Stimulated activated CD4-positive, alpha-beta T cell treated with anti-CD3 and anti-CD28 coated beads, Interleukin-2, amount 100 ng/mL, for 48 hours (primary cell): ENCODE results near the gene MRPL55.

Source experiments
- DNase-seq, 2 donors: peaks; one replicate each; pipeline ENCODE4 v3.0.0-alpha.2; 2020

Gene MRPL55

DNA sequence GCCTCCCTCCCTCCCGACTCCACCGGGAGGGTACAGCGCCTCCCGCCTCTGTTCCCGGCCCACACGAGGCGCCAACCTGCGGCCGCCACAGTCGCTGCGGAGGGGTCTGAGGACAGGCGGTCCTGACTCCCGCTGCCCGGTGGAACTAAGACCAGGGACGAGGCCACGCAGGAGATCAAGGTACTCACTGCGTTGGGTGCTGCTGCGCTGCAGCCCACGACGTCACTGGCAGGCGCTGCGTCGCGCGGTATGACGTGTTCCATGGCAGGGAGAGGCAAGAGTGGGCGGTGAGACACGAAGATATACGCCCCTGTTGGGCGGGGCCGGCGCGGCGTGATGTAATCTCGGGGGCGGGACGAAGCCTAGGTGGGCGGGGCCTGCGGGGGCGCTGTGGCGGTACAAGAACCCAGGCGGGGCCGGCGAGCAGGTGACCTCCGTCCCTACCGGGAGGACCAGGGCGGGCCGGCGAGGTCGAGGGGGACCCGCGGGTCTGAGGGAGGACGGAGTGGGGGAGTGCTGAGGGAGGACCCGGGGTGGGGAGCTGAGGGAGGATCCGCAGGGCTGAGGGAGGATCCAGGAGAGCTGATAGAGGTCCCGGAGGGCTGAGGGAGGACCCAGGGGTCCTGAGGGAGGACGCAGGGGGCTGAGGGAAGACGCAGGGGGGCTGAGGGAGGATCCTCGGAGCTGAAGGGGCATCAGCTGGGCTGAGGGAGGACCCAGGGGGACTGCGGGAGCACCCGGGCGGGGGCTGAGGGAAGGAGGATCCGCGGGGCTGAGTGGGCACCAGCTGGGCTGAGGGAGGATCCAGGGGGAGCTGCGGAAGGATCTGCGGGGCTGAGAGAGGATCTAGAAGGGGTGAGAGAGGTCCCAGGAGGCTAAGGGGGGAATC is at the start of gene MRPL55:
MRPL55 (minus strand) TSS at position 227 of the 889 bp plus-strand sequence. CDS start 1,039 bp downstream, outside the sequence.
- peak; percentile 99 to 100 for DNase-seq

DNA sequence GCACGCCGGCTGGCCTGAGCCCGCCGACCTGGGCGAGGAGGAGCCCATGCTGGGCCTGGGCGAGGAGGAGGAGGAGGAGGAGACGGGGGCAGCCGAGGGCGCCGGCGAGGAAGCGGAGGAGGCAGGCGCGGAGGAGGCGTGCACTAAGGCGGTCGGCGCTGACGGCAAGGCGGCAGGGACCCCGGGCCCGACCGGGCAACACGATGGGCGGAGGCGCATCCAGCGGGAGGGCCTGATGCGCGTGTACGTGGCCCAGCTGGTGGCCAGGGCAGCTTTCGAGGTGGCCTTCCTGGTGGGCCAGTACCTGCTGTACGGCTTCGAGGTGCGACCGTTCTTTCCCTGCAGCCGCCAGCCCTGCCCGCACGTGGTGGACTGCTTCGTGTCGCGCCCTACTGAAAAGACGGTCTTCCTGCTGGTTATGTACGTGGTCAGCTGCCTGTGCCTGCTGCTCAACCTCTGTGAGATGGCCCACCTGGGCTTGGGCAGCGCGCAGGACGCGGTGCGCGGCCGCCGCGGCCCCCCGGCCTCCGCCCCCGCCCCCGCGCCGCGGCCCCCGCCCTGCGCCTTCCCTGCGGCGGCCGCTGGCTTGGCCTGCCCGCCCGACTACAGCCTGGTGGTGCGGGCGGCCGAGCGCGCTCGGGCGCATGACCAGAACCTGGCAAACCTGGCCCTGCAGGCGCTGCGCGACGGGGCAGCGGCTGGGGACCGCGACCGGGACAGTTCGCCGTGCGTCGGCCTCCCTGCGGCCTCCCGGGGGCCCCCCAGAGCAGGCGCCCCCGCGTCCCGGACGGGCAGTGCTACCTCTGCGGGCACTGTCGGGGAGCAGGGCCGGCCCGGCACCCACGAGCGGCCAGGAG is 49.3 kb upstream of the MRPL55 start:
- no peak for DNase-seq

DNA sequence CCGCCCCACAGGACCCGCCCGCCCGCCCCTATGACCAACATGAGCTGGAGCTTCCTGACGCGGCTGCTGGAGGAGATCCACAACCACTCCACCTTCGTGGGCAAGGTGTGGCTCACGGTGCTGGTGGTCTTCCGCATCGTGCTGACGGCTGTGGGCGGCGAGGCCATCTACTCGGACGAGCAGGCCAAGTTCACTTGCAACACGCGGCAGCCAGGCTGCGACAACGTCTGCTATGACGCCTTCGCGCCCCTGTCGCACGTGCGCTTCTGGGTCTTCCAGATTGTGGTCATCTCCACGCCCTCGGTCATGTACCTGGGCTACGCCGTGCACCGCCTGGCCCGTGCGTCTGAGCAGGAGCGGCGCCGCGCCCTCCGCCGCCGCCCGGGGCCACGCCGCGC is 48.6 kb upstream of the MRPL55 start:
- DNase-seq: no peak

DNA sequence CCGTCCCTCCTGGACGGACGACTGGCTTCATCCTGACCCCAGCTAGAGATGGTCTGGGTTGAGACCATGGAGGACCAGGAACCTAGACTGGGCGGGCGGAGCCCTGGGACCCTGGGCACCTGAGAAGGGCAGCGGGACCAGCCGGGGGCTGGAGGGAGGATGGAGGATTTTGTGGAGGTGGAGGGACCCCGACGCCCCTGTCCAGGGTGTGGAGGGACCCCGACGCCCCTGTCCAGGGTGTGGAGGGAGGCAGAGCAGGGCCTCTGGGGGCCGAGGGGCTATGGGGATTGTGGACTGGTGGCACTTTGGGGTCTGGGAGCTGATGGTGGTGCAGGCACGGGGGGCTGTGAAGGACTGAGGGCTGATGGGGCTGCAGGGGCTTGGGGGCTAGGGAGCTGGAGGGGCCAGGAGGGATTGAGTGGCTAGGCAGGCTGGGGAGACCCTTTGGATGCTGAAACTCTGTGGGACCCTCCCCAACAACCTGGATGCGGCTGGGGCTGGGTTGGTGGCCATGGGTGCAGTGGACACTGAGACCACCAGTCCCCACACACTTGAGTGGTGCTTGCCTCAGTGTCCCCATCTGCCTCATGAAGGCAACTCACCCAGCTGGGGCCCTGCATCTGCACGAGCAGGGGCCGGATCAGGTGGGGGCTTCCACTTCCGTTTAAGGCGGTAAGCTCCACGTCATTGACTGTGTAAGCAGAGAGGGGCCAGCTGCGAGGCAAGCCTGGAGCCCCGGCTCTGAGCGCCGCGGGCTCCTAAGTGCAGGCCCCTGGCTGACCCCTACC is 48.0 kb upstream of the MRPL55 start:
- no peak for DNase-seq

DNA sequence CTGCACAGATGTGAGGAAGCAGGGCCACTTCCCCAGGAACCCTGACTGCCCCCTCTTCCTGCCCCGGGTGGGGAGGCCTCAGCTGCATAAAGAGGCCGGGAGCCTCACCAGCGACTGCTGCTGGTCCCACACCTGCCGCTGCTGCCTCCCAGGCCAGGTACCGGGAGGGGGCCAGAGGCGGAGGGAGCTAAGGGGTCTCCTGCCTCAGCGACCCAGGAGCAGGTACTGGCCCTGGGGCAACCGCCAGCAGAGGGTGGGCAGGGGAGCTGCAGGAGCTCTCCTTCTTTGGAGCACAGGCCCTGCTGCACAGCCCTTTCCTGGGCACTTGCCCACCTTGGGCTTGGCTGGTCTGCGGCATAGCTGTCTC is 47.4 kb upstream of the MRPL55 start:
- no peak for DNase-seq

DNA sequence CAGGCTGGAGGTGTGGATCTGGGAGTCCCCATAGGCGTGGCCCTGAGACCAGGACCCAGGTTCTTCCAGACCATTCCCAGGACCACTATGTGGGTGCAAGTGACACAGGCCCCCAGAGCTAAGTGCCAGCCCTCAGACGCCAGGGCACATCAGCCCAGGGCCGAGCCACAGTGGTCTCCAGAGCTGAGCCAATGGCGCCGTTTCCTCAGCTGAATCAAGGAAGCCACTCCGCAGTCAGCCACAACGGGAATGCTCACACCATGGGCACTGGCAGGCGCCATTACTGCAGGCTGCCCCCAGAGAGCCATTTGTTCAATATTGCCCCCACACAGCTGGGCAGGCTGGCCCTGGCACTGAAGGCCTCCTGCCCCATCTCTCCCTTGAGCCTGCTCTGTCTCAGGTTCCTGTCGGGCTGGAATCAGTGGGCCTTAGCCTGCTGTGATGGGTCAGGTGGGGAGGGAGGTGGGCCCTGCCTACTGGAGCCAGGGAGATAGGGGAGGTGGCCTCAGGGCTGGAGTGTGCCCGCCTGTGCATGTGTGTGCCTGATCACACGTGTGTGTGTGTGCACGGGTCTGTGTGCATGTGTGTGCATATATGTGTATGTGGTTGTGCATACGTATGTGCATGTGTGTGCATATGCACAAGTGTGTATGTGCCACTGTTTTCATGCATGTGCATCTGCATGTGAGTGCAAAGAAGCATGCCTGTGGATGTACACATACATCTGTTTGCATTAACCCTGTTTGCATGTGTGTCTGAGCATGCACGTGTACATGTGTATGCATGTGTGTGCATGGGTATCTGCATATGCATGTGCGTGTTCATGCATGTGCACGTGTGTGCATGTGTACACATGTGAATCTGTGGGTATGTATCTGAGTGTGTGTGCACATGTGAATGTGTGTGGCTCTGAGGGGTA is 46.8 kb upstream of the MRPL55 start:
- DNase-seq: no peak

DNA sequence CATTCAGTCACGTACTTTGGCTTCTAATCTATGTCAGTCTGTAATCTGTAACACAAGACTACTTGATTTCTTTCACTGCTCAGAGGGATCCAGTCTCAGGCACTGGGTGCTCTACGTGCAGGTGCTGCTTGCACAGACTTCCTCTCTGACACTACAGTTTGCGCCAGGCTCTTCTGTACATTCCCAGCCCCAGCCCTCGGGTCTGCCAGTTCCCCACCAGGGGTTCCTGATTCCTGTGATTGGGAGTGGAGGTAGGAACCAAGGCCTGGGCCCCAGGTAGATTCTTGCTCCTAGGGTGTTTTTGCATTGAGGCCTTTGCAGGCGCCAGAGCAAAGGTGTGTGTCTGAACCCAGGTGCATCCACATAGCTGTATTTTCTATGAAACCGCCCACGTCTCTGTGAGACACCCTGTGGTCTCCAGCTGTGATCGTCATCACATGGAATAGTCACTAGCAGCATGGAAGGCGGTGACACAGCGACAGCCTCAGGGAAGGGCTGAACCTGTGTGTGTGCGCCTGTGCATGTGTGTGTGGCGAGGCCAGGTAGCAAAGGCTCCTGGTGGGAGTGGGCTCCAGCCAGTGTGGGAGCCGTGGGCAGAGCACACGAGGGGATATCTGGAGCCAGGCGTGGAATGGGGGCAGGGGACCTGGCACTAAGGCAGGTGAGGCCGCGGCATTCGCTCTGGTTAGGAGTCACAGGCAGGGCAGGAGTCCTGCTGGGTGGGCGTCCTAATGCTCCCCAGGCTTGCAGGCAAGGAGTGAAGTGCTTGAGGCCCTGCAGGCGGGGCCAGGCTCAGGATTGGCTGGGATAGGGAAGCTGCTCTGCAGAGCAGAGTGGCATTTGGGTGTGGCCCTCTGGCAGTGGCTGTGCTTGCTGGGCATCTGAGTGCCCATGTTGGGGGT is 45.8 kb upstream of the MRPL55 start:
- no peak for DNase-seq

DNA sequence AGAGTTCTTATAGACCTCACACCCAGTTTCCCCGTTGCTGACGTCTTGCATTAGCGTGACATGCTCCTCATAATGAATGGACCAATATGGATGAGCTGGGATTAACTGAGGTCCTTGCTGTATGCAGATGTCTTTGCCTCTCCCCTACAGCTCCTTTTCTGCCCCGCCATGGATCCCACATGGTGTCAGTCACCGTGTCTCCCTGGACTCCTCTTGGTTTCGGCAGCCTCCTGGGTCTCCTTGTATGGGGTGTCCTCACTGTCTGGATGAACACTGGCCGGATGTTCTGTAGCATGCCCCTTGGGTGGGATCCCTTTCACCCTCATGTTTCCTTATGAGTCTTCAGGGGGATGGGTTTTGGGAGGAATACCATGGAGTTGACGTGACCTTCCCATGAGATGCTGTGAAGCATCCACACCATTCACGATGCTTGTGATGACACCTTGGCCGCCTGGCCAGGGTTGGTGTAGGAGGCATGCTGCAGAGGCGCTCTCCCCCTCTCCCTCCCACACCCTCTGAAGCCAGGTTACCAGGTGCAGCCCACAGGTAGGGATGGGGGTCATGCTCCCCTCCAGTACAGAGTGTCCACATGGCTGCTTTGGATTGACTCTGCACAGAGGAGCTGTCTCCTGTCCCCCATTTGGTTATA is 45.0 kb upstream of the MRPL55 start:
- no peak for DNase-seq

DNA sequence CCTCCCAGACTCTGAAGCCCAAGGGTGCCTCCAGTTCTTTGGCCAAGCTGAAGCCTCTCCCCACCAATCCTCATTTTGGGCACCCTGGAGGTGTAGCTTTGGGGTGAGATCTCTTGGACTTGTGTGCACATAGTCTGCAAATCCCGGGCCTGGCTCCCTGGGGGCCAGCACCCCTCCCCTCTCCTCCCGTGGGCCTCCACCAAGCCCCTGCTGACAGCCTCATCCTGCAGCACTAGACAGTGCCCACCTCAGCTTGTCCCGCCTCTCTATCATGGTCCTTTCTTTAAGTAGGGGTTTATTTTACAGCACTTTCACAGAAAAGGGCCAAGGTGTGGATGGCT is 43.8 kb upstream of the MRPL55 start:
- no peak for DNase-seq

DNA sequence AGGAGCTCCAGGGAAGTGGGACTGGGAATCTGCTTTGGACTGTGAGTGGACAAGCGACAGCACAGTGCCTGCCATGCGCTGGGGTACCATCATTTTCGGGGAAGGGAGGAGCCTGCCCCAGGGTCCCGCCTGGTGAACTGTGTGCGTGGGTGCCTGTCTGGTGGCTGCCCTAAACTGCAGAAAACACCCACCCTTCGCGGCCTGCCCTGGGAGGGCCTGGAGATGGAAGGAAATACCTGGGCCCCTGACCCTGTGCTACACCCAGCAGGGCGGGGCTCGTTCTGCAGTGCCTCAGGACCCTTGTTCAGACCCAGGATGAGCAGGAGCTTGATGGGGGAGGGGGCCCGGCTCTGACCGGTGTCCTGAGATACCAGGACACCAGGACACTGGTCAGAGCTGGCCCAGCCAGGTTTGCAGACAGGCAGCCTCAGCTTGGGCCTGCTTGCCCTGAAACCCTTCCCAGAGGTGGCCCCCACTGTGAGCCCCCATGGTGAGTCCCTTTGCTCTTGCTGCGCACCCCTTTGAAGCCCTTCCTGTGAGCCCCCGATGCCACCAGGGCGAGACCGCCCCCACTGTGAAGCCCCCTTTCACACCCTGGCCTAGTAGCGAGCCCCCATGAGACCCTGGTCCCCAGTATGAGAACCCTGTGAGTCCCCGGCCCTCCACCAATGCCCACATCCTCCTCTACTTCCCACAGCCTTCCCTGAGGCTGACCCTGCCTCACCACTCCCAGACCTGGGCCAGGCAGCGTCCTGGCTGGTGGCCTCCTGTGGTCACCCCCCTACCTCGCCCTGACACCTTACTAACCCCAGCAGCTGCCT is 43.2 kb upstream of the MRPL55 start:
- DNase-seq: no peak

DNA sequence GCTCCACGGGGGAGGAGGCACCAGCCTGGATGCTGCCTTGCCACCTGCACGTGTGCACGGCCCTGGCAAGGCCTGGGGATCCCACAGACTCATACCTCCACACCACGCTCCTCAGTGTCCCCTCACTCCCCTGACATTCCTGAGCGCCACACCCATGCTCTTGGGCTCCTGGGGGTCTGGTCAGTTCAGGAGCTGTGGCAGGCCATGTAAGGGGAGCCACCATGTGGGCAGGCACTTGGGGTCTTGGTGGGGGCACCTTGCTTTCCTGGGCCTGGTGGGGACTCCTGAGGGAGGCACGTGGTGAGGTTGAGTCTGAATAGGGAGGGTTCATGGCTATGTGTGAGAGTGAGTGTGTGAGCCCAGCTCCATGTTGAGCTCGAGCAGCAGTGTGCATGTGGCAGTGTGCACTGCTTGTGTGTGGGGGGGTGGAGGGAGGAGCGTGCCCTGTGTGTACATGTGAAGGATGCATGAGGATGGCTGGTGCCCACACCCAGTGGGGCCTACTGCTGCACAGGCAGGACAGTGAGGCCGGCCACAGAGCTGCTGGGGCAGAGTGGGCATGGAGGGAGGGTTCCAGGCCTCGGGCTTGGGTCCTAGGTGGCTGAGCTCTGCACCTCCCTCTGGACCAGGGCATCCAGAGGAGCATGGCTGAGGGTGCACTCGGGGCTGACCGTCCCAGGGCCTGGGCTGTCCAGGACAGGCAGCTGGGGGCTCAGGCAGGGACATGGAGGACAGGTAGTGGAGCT is 42.3 kb upstream of the MRPL55 start:
- DNase-seq: no peak

DNA sequence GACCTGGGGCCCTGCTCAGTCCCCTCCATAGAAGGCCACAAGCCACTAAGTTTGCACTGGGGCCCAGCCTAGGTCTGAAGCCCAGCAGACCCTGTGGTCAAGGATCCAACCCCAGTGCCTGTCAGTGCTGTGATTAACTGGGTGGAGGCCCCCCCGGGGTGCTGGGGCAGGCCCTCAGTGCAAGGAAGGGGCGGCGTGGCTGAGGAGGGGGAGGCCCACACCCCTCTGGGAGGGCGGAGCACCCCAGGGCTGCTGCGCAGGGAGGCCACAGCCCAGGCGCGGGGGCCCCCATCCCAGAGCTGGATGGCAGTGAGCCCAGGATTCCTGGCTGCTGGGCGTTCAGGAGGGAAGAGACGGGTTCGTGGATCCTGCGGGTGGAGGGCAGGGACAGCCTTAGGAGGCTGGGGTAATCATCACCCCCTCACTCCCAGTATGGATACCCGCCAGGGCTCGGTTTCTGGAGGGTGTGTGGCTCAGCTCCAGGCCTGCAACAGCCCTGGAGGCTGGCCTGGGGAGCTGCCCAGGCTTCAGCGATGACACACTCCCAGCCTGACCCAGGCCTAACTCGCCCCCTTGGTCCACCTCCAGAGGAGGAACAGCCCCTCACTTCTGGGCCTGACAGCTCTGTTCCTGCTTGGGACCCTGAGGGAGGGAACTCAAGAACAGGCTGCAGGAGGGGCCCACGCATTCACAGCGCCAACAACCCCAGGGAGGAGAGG is 41.5 kb upstream of the MRPL55 start:
- no peak for DNase-seq

DNA sequence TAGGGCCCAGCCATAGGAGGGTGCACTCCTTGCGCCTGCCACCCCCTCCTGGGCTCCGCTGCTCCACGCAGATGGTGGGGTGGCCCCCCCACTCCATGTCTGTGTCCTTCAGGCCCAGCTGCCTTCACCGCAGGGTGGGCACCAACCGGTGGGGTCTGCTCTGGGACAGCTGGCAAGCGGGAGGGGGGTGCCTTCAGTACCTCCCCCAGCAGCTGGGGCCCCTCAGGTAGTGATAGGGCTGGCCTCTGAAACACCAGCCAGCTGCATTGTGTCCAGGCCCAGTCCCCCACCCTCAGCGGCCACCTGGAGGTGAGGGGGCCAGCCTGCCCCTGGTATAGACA is 41.0 kb upstream of the MRPL55 start:
- no peak for DNase-seq

DNA sequence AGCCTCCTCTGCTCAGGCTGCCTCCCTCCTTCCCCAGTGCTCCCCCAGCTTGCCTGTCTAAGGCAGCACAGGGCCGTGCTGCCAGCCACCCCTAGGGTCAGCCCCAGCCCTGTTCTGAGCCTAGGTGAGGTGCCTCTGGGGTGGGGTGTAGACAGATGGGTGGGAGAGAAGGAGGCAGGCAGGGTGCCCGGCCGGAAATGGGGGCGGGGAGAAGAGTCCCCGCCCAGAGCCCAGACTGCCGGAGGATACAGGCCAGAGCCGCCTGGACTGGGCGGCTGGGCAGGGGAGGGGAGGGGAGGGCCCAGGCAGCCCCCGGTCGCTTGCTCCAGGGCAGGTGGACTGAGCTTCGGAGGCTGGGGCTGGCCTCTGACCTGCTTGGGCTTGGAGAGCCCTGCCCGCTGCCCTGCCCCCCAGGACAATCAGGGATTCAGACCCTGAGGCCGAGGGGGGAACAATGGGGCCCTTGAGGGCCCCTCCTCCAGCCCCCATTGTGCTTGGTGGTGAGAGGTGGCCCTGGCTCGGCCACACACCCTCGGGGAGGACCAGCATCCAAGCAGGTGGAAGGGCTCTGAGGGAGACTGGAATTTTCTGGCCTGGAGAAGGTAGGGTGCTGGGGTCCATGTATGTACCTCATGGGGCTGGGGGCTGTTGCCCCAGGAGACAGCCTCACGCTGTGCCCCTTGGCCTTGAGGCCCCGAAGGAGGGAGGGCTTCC is 40.5 kb upstream of the MRPL55 start, which contains the start of gene GJC2:
GJC2 (plus strand) TSS at position 525 of the 714 bp plus-strand sequence. CDS start 7,829 bp downstream, outside the sequence.
- DNase-seq: no peak

DNA sequence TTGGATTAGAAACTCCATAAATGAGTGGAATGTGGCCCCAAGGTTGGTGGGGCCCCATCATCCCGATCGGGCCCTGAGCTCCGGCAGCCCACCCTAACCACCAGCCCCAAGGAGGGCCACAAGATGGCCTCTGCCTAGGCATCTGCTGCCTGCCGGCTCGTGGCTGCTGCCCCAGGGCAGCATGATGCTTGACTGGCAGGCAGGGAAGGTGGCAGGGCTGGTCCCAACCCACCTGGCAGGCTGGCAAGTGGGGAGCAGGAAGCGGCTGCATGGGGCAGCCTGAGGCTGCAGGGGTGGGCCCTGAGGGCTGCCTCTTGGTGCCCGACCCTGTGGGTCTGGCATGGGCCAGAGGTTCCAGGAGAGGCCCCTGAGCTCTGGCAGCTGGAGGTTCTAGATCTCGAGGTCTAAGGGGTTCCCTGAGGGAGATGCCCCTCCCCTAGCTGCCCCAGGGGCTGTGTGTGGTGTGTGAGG is 39.9 kb upstream of the MRPL55 start:
- DNase-seq: no peak

DNA sequence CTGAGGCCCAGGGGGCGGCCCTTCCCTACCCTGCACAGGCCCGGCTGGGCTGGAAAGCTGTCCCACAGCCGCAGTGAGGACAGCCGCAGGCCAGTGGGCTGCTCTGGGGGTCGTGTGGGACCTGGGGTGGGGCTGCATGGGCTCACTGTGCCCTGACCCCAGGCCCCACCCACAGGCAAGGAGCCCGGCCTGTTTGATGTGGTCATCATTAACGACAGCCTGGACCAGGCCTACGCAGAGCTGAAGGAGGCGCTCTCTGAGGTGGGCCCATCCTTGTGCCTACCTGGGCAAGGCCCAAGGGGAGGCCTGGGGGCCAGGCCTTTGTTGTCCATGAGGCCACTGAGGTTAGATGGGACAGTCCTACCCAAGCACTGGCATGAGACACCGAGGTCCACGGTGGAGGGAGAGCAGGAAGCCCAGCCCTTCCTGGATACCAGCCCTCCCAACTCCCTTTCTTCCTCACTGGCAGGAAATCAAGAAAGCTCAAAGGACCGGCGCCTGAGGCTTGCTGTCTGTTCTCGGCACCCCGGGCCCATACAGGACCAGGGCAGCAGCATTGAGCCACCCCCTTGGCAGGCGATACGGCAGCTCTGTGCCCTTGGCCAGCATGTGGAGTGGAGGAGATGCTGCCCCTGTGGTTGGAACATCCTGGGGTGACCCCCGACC is 39.2 kb upstream of the MRPL55 start:
- DNase-seq: no peak

DNA sequence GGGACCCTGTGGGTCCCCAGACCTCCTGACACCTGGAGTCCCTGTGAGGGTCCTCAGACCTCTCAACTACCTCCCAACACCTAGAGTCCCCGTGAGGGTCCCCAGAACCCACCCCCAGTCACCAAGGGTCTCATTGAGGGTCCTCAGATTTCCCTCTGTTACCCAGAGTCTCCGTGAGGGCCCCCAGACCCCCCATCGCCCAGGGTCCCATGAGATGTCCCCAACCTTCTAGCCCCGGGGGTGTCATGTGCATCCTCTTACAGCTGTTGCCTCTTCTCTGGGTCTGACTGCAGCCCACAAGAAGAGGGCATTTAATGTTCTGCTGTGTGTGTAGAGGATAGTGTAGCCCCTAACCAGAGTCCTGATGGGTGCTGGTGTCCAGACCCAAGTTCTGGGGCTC is 38.7 kb upstream of the MRPL55 start:
- no peak for DNase-seq
